ENCODE data around the gene ZBTB40. TPM values are rescaled to one million over a fixed set of nuclear protein-coding genes. Genes with fewer than 3 reads are reported as not detected.

ZBTB40 gene
- total and polyA plus RNA-seq, 10 of the 15 experiments (the other 5 are each of a cell fraction or from before 2014, with no cell fraction given) = 1.9 to 14.4 (median 9.0) TPM

GRCh38 chr1:22426781-22427180 is 24.9 kb upstream of the ZBTB40 start:
- ChIA-PET RAD21 (ENCODE audit: unreplicated experiment) (no interaction called here), CTCF (no interaction called here), POLR2A (no interaction called here), SMC1A (ENCODE audit: uncharacterized antibody, unreplicated experiment) (no interaction called here)
- no peak for TF ChIP-seq PBX3 (IDR thresholded peaks at IDR 0.05; ENCODE audit: insufficient replicate concordance, low read depth, low read length)
- no peak for TF ChIP-seq BRCA1 (IDR thresholded peaks at IDR 0.05; ENCODE audit: low read depth, low read length)
- no peak for TF ChIP-seq SUZ12 (IDR thresholded peaks at IDR 0.05; ENCODE audit: unreplicated experiment)
- no TSS peak for BruUV-seq (replicated peaks)
- H3K4me2 ChIP-seq (ENCODE audit: control insufficient read depth, insufficient read depth) = no peak overlapping the region
- H3K9ac ChIP-seq (ENCODE audit: control insufficient read depth, insufficient read depth, low read length) = no peak overlapping the region
- DNase-seq (ENCODE audit: low read depth, low spot score) (no peak), ATAC-seq (no peak), FAIRE-seq (no peak)
- H4K20me1 ChIP-seq (ENCODE audit: control insufficient read depth, insufficient read depth) = no peaks in the 10 kb centered on the region
- H3K79me2 ChIP-seq (ENCODE audit: control insufficient read depth, insufficient read depth, low read length) = no peaks in the 10 kb centered on the region
- no peaks in the 10 kb centered on the region for H3K4me1 ChIP-seq (ENCODE audit: control insufficient read depth, insufficient read depth, low read length)
- no peaks in the 10 kb centered on the region for H3K9me3 ChIP-seq (replicated peaks; ENCODE audit: control insufficient read depth, insufficient read depth, low read length)
- 61% methylated on average over 4 of the region's 4 CpGs for WGBS (ENCODE audit: insufficient coverage, insufficient replicate concordance, low lambda C conversion rate, missing lambda C conversion rate)
- H2AFZ ChIP-seq (ENCODE audit: control insufficient read depth, low read depth, low read length) = no peak overlapping the region
- no peak overlapping the region for H3K4me3 ChIP-seq
- no peaks in the 10 kb centered on the region for H3K27me3 ChIP-seq (replicated peaks in 1 of 2; ENCODE audit: control insufficient read depth in 2 of 2, insufficient read depth in 2 of 2, low read length in 1 of 2)
- in situ Hi-C loops (cut with MboI) = no loop called here
- H3K27ac ChIP-seq (ENCODE audit: control insufficient read depth, insufficient read depth) = no peak overlapping the region
- H3K36me3 ChIP-seq (ENCODE audit: control insufficient read depth in 2 of 2, insufficient read depth in 2 of 2, low read length in 1 of 2) = no peaks in the 10 kb centered on the region
- intact Hi-C loops (cut with micrococcal nuclease; ENCODE audit: unreplicated experiment) = no loop called here

GRCh38 chr1:22428672-22429071 is 23.0 kb upstream of the ZBTB40 start:
- Histone ChIP-seq H3K9ac (ENCODE audit: control insufficient read depth, insufficient read depth, low read length) (no peak overlapping the region), H3K4me3 (no peak overlapping the region), H3K4me1 (ENCODE audit: control insufficient read depth, insufficient read depth, low read length) (no peaks in the 10 kb centered on the region), H3K4me2 (ENCODE audit: control insufficient read depth, insufficient read depth) (no peak overlapping the region), H4K20me1 (ENCODE audit: control insufficient read depth, insufficient read depth) (no peaks in the 10 kb centered on the region), H3K36me3 (ENCODE audit: control insufficient read depth in 2 of 2, insufficient read depth in 2 of 2, low read length in 1 of 2) (no peaks in the 10 kb centered on the region), H3K79me2 (ENCODE audit: control insufficient read depth, insufficient read depth, low read length) (no peaks in the 10 kb centered on the region), H3K27ac (ENCODE audit: control insufficient read depth, insufficient read depth) (no peak overlapping the region), H2AFZ (ENCODE audit: control insufficient read depth, low read depth, low read length) (peak overlapping the region; percentile 75), H3K9me3 (replicated peaks; ENCODE audit: control insufficient read depth, insufficient read depth, low read length) (no peaks in the 10 kb centered on the region), H3K27me3 (replicated peaks in 1 of 2; ENCODE audit: control insufficient read depth in 2 of 2, insufficient read depth in 2 of 2, low read length in 1 of 2) (no peaks in the 10 kb centered on the region)
- POLR2A ChIA-PET = no interaction called here
- BruUV-seq (replicated peaks) = no TSS peak
- intact Hi-C loops (cut with micrococcal nuclease; ENCODE audit: unreplicated experiment) = no loop called here
- in situ Hi-C loops (cut with MboI) = no loop called here
- peak; percentile 82 for FAIRE-seq
- CTCF ChIA-PET = no interaction called here
- DNase-seq (ENCODE audit: low read depth, low spot score) = peak; percentile 46
- RAD21 ChIA-PET (ENCODE audit: unreplicated experiment) = no interaction called here
- 31% methylated on average over 5 of the region's 5 CpGs for WGBS (ENCODE audit: insufficient coverage, insufficient replicate concordance, low lambda C conversion rate, missing lambda C conversion rate)
- SMC1A ChIA-PET (ENCODE audit: uncharacterized antibody, unreplicated experiment) = no interaction called here
- peak; percentile 91 for ATAC-seq
- peak; percentile 69 for TF ChIP-seq USF1 (IDR thresholded peaks at IDR 0.05; ENCODE audit: borderline replicate concordance, extremely low read length, insufficient read depth, low read depth, low read length)
- peak; percentile 22; the same call in 1 of the 2 replicates for TF ChIP-seq SREBF1 (IDR thresholded peaks at IDR 0.05; ENCODE audit: low read length)
- TF ChIP-seq NFYB (IDR thresholded peaks at IDR 0.05; ENCODE audit: insufficient read depth, low read depth, low read length) = peak; percentile 99
- peak; percentile 85 for TF ChIP-seq HCFC1 (IDR thresholded peaks at IDR 0.05; ENCODE audit: low read length)
- TF ChIP-seq SIX5 (IDR thresholded peaks at IDR 0.05; ENCODE audit: low read depth, low read length, severe bottlenecking) = peak; percentile 82
- no peak for TF ChIP-seq BMI1 (IDR thresholded peaks at IDR 0.05; ENCODE audit: borderline replicate concordance)
- TF ChIP-seq USF2 (IDR thresholded peaks at IDR 0.05; ENCODE audit: borderline replicate concordance, low read depth, low read length) = peak; percentile 81
- no peak for TF ChIP-seq NFXL1 (IDR thresholded peaks at IDR 0.05; ENCODE audit: borderline replicate concordance)
- TF ChIP-seq POLR2AphosphoS2 (IDR thresholded peaks at IDR 0.05; ENCODE audit: low read depth, low read length) = no peak
- no peak for TF ChIP-seq CHD1 (IDR thresholded peaks at IDR 0.05; ENCODE audit: low read depth, low read length)
- TF ChIP-seq, protein P1, sequence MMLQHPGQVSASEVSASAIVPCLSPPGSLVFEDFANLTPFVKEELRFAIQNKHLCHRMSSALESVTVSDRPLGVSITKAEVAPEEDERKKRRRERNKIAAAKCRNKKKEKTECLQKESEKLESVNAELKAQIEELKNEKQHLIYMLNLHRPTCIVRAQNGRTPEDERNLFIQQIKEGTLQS (IDR thresholded peaks at IDR 0.05; ENCODE audit: borderline replicate concordance, extremely low read depth, low read depth, low read length) = peak; percentile 77; the same call in 1 of the 2 replicates
- TF ChIP-seq NFYA (IDR thresholded peaks at IDR 0.05; ENCODE audit: borderline replicate concordance, low read depth, low read length) = peak; percentile 79

Data from GM12878 (cell line).